GM18867 (cell line): ENCODE measurements around the gene RAB26.

Source experiments
- ATAC-seq: cut with Tn5 transposase; IDR thresholded peaks from one replicate; pipeline ENCODE4 v1.9.1; 2021; ENCODE audit warnings: mild to moderate bottlenecking, moderate library complexity; ENCODE audit not compliant: unreplicated experiment

RAB26 gene

GRCh38 chr16:2159175-2159838 lies 10.9 kb downstream of the RAB26 start:
- no peak for ATAC-seq

GRCh38 chr16:2160915-2161551 lies 12.6 kb downstream of the RAB26 start:
- ATAC-seq, result no peak

DNA sequence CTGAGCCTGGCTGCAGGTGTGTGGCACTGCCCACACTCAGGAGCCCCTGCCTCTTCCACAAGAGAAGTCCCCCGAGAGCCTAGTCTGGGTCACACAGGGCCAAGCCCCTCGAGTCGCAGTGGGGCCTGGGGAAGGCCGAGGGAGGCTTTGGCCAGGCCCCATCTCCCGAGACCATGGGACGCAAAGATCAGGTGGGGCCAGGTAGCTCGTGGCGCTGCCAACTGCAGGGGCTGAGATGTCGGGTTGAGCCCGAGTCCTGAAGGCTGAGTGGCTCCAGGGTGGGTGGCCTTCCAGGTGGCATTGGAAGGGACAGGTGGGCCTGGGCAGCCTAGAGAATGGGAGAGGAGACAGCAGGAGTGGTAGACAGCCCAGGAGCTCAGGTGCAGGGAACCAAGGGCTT lies 13.5 kb downstream of the RAB26 start:
- ATAC-seq, result no peak

DNA sequence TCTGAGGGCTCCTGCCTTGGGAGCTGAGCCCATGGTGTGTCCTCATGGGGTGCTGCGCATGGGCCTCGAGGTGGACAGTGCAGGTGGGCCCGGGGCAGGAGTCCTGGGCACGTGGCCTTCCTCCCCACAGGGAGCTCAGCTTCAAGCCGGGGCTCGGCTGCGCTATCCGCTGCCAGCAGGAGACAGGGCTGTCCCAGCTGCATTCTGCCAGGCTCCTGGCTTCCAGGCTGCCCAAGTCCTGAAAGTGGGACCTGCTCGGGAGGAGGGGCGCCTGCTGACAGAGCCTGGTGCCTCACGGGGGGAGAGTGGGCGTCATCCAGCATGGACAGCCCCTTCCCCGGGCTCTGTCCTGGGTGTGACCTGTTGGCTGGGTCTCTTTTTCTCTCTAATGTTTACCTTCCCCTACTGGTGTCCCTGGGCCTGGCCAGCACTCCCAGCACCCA lies 14.3 kb downstream of the RAB26 start:
- ATAC-seq, result no peak

- no peak for ATAC-seq
Measured at GRCh38 chr16:2163211-2163881, 14.9 kb downstream of the RAB26 start.

GRCh38 chr16:2165861-2166260 lies 17.4 kb downstream of the RAB26 start:
- no peak for ATAC-seq

GRCh38 chr16:2166263-2167067 lies 18.0 kb downstream of the RAB26 start:
- no peak for ATAC-seq

DNA sequence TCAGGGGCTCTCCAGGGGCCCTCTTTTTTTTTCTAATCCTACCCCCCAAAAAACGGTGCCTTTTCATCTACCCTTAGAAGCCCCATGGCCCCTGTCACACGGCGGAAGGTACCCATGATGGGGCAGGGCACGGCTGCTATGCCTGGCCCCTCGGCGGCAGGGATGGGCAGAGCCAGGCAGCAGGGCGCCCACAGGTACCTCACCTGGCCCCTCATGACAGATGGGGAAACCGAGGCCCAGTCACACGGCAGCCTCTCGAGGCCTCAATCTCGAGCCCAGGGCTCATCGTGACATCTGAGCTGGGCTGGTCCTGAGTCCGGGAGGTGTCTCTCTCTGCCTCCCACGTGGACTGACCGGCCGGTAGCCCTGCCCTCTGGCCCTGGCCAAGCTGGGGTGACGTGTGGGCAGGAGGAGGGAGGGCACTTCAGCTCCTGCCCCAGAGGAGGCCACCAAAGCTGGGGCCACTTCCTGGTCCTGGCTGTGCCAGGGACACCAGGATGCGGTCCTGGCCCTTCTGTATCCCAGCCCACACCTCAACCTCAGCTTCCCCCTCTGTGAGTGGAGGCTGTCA lies 18.7 kb downstream of the RAB26 start:
- ATAC-seq, result no peak

DNA sequence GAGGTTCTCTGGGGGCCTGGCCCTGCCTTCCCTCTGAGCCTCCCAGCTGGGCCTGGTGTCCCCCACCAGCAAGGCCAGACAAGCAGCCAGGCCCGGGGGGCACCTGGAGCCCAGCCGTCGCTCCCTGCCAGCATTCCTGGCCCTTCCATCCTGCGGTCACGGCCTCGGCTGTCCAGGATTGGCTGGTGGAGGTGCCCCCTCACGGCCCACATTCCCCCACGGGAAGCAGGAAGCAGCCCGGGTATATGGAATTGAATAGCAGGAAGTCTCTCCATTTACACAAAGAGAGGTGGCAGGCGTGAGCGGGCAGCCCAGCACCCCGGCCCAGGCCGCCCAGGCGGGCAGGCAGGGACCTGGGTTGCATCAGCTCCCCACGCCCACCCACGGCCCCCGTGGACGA lies 21.7 kb downstream of the RAB26 start:
- ATAC-seq, result no peak

GRCh38 chr16:2170587-2171435 lies 22.4 kb downstream of the RAB26 start:
- ATAC-seq, result no peak

DNA sequence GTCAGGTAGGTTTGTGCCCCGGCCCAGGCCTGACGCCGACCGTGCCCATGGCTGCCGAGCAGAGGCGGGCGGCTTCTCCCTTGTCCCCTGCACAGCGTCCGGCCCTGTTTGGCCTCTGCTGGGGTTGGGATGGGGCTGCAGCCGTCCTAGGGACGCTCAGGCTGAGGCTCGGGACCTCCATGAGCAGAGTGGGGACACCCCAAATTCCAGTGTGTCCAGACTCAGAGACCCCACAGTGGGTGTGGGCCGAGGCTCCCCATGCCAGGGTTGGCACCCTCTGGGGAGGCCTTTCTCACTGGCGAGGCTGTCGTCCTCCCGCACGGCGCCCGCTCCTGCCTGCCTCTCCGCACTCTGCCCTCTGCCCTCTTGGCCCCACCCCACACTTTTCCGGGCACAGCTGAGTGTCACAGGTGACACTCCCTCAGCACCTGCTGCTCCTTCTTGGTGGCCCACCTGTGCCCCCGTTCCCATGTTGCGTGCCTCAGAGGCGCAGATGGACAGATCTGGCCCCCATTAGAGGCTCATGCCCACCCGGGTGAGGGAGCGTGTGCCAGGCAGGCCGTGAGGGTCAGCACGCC lies 23.3 kb downstream of the RAB26 start:
- ATAC-seq, result no peak

DNA sequence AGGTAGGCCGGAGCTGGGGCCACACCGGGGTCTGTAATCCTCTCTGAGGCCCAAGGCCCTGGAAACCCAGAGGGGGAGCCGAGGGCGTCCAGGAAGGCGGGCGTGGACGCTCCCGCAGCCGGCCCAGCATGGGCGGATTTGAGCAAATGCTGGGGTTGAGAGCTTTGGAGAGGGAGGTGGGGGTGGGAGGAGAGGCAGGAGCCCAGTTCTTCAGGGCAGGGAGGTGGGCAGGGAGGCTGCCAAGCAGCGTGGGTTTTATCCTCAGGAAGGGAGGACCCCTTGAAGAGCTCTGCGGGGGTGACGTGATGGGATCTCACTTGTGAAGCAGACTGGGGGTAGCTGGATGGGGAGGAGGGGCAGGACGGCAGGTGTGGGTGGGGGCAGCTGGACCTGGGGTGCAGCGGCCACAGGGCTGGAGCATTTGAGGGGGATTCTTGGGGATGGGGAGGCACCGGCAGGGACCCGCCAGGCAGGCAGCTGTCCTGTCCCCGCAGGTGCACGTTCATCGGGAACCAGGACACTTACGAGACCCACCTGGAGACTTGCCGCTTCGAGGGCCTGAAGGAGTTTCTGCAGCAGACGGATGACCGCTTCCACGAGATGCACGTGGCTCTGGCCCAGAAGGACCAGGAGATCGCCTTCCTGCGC lies 24.4 kb downstream of the RAB26 start:
- no peak for ATAC-seq

DNA sequence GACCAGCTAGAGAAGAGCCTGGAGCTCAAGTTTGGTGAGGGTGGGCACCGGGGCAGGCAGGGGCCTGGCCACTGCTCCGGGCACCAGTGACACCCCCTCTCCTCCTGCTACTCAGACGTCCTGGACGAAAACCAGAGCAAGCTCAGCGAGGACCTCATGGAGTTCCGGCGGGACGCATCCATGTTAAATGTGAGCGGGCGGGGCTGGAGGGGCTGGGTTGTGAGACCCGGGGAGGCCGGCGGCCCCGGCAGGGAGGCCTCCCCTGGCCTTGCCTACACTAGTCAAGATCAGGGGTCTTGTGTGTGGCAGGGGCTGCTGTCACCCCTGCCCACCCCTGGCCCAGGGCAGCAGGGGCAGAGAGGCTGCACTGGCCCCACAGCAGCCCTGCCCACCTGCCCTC lies 24.9 kb downstream of the RAB26 start:
- no peak for ATAC-seq

DNA sequence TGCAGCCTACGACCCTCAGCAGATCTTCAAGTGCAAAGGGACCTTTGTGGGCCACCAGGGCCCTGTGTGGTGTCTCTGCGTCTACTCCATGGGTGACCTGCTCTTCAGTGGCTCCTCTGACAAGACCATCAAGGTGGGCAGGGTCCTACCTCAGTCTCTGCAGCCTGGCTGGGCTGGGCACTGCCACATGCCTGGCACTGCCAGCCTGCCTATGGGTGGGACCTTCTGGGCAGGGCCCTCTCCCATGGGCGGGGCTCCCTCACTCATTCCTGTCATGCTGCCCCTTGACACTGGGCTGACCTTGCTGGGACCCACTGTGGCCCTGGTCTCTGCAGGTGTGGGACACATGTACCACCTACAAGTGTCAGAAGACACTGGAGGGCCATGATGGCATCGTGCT lies 25.5 kb downstream of the RAB26 start:
- no peak for ATAC-seq

DNA sequence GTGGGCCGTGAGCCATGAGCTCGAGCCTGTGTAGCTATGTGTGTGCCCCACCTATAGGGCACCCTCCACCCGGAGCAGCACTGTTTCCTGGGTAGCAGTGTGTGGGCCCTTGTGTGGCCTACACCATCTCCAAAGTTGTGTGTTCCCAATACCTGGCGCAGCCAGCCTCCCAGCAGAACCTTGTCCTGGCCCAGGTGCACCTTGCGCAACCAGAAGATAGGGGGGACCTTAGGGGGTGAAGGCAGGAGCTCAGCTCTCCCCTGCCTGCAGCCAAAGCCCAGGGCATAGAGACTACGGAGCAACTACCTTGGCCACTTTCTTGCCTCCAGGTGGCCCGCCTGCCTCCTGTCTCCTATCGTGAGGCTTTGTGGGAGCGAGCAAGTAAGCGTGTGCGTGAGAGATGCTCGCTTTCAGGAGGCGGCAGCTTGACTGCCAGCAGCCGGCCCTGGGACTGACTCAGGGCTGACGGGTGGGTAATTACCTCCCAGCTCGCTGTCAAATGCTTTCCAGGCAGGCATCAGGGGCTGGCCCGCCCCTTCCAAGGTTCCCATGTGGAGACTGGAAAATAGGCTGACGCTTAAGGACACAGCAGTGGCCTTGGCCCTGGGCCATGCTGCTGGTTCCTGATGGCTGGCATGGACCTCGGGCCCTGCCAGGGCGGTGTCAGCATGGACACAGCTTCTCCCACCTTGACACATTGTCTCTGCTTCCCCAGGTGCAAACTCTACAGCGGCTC lies 26.1 kb downstream of the RAB26 start:
- ATAC-seq, result no peak

- ATAC-seq, result no peak
Measured at GRCh38 chr16:2175454-2175853, 27.0 kb downstream of the RAB26 start.

DNA sequence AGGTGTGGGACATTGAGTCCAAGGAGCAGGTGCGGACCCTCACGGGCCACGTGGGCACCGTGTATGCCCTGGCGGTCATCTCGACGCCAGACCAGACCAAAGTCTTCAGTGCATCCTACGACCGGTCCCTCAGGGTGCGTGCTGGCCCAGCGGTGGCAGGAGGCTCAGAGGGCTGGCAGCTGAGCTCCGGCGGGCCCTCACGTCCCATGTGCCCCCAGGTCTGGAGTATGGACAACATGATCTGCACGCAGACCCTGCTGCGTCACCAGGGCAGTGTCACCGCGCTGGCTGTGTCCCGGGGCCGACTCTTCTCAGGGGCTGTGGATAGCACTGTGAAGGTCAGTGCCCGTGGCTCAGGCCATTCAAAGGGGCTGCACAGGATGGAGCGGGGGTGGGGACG lies 27.6 kb downstream of the RAB26 start:
- no peak for ATAC-seq

DNA sequence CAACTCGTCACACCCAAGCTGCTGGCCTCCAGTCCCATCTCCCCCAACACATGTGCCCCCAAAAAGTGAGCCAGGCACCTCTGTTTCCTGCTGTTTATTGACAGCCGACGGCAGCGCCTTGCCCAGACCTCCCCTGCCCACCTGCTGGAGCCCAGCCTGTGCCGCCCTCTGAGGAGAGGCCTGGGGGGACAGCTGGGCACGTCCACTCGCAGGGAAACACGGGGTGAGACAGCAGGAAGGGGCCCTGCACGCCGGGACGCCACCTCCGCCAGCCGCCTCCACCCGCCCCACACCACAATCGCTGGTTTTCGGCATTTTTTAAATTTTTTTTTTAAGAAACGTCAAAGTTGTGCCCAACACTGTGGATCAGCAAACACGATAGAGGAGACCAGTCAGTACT lies 28.7 kb downstream of the RAB26 start:
- no peak for ATAC-seq

DNA sequence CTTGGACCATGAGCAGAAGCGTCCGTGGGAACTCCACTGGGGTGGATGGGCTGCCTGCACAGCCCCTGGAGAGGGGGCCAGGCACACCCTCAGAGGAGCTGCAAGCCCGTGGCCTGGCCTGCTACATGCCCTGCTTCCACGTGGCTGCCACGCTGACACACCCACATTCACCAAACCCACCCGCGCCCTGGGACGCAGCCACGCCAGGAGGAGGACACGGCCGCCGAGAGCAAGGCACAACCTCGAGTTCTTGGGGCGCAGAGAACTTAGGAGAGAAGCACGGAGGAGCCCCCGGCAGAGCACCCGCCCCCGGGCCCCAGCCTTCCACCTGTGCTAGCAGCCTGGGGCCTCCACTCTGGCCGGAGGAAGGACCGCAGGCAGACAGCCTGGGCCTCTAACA lies 29.1 kb downstream of the RAB26 start:
- no peak for ATAC-seq
